GM10266 (cell line): Measurements from ENCODE around the gene COX15.
"Not testable (repeated sequence)": the region's sequence is repeated elsewhere in the genome, so short reads cannot be mapped to it uniquely, and the experiment has no call there.

Source experiments
- DNase-seq: peaks from one replicate; pipeline ENCODE4 v3.0.0; 2012; ENCODE audit errors: extremely low spot score
- CTCF ChIP-seq: IDR thresholded peaks from 2 replicates; pipeline ENCODE4 v1.5.1; 2012; ENCODE audit warnings: mild to moderate bottlenecking, low read depth; ENCODE audit not compliant: control insufficient read depth, insufficient read depth; ENCODE audit errors: missing control alignments

The COX15 gene

GRCh38 chr10:99740933-99741559 is 9.1 kb upstream of the COX15 start:
- no peak for DNase-seq
- TF ChIP-seq CTCF, result no peak

GRCh38 chr10:99740260-99740659 is 8.3 kb upstream of the COX15 start:
- no peak for DNase-seq
- no peak for TF ChIP-seq CTCF

- not testable (repeated sequence) for DNase-seq
Measured at GRCh38 chr10:99734111-99734510, 2.2 kb upstream of the COX15 start.

- DNase-seq, result no peak
Measured at GRCh38 chr10:99733366-99733765, 1.4 kb upstream of the COX15 start.

GRCh38 chr10:99731306-99732032 is 458 bp downstream of the COX15 start:
- no peak for TF ChIP-seq CTCF
- peak; percentile 6 for DNase-seq

More at GRCh38 chr10:99733366-99733765, 1.4 kb upstream of the COX15 start:
- no peak for TF ChIP-seq CTCF

GRCh38 chr10:99730026-99730425 is 1.9 kb downstream of the COX15 start:
- no peak for DNase-seq
- no peak for TF ChIP-seq CTCF

GRCh38 chr10:99720387-99720786 is 11.5 kb downstream of the COX15 start:
- TF ChIP-seq CTCF, result no peak
- DNase-seq, result no peak
